Measurements from ENCODE around the gene ACR.

Gene ACR

GRCh38 chr22:50737728-50738648 lies at the start of gene ACR:
ACR (plus strand) TSS chr22:50738204; CDS start chr22:50738236, 32 bp downstream.
- H3K27me3 Mint-ChIP-seq, result no peaks in the 10 kb centered on the region
- H3K36me3 Mint-ChIP-seq (ENCODE audit: low read depth), result no peaks in the 10 kb centered on the region
- no peaks in the 10 kb centered on the region for H3K4me1 Mint-ChIP-seq (ENCODE audit: low read depth)
- H3K4me3 Mint-ChIP-seq, result no peak within 1 kb of the TSS
- H3K9me3 Mint-ChIP-seq, result no peaks in the 10 kb centered on the region
- H3K27ac Mint-ChIP-seq, result no peak within 1 kb of the TSS

DNA sequence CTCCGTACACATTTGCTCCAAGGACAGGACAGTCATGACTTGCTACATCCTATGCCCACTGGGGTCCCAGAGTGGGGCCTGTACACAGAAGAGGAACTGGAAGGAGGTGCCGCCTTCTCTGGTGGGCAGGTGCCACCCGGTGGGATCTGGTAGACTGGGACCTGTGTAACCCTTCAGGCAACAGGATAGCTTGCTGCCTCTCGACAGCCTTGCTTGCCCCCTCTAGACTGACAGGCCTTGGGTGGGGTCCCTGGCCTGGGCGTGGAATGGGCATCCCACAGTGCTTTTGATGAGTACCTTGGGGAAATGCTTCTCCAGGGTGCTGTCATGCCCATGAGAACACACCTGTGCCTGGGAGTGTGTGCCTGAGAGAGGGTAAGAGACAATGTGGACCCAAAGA lies 49.6 kb upstream of the ACR start:
- no peak overlapping the region for H3K27ac Mint-ChIP-seq
- no peaks in the 10 kb centered on the region for H3K9me3 Mint-ChIP-seq
- no peaks in the 10 kb centered on the region for H3K36me3 Mint-ChIP-seq (ENCODE audit: low read depth)
- H3K4me1 Mint-ChIP-seq (ENCODE audit: low read depth), result no peaks in the 10 kb centered on the region
- H3K27me3 Mint-ChIP-seq, result peaks cover 4% of the 10 kb centered on the region
- no peak overlapping the region for H3K4me3 Mint-ChIP-seq

DNA sequence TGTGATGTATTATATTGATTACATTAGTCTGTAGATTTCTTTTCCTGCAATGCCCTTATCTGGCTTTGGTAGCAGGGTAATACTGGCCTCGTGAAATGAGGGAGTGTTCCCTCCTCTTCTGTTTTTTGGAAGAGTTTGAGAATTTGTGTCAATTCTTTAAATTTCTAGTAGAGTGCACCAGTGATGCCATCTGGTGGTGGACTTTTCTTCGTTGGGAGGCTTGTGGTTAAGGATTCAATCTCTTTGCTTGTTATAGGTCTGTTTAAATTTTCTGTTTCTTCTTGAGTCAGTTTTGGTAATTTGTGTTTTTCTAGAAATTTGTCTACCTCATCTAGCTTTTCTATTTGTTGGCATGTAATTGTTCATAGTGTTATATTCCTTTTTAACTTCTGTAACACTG lies 46.5 kb upstream of the ACR start:
- Mint-ChIP-seq H3K36me3 (ENCODE audit: low read depth) (no peaks in the 10 kb centered on the region), H3K4me3 (no peak overlapping the region), H3K4me1 (ENCODE audit: low read depth) (no peaks in the 10 kb centered on the region), H3K9me3 (no peaks in the 10 kb centered on the region), H3K27me3 (peaks cover 4% of the 10 kb centered on the region), H3K27ac (no peak overlapping the region)

- Mint-ChIP-seq H3K4me1 (ENCODE audit: low read depth) (no peaks in the 10 kb centered on the region), H3K27me3 (peaks cover 4% of the 10 kb centered on the region), H3K27ac (no peak overlapping the region), H3K9me3 (no peaks in the 10 kb centered on the region), H3K4me3 (no peak overlapping the region), H3K36me3 (ENCODE audit: low read depth) (no peaks in the 10 kb centered on the region)
These were observed 44.5 kb upstream of the ACR start for GRCh38 chr22:50693462-50693861.

GRCh38 chr22:50694099-50694605 lies 43.9 kb upstream of the ACR start:
- H3K36me3 Mint-ChIP-seq (ENCODE audit: low read depth), result no peaks in the 10 kb centered on the region
- H3K9me3 Mint-ChIP-seq, result no peaks in the 10 kb centered on the region
- peaks cover 4% of the 10 kb centered on the region for H3K27me3 Mint-ChIP-seq
- no peak overlapping the region for H3K4me3 Mint-ChIP-seq
- no peak overlapping the region for H3K27ac Mint-ChIP-seq
- no peaks in the 10 kb centered on the region for H3K4me1 Mint-ChIP-seq (ENCODE audit: low read depth)

DNA sequence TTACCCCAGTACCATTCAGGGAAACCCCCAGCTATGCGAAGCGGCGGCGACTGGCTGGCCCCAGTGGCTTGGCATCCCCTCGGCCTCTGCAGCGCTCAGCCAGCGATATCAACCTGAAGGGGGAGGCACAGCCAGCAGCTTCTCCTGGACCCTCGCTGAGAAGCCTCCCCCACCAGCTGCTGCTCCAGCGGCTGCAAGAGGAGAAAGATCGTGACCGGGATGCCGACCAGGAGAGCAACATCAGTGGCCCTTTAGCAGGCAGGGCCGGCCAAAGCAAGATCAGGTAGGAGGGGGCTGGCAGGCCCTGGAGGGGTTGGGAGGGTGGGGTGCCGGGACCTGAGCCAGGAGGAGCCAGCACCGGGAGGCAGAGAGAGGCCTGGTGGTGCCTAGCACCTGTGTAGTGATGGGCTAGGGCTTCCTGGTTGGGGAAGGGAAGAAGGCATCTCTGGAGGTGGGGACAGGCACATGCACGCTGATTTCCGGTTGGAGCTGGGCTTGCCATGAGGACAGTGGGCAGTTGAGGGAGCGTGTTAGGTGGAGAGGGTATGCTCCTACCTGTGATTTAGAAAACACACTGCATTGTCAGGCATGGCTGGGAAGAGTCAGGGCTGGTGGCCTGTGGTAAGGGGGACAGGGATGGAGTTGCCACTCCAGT lies 43.1 kb upstream of the ACR start:
- no peaks in the 10 kb centered on the region for H3K9me3 Mint-ChIP-seq
- H3K27me3 Mint-ChIP-seq, result peaks cover 4% of the 10 kb centered on the region
- no peaks in the 10 kb centered on the region for H3K36me3 Mint-ChIP-seq (ENCODE audit: low read depth)
- no peak overlapping the region for H3K27ac Mint-ChIP-seq
- no peaks in the 10 kb centered on the region for H3K4me1 Mint-ChIP-seq (ENCODE audit: low read depth)
- no peak overlapping the region for H3K4me3 Mint-ChIP-seq

GRCh38 chr22:50695421-50696250 lies 42.4 kb upstream of the ACR start:
- Mint-ChIP-seq H3K27ac (no peak overlapping the region), H3K9me3 (no peaks in the 10 kb centered on the region), H3K4me3 (no peak overlapping the region), H3K36me3 (ENCODE audit: low read depth) (no peaks in the 10 kb centered on the region), H3K27me3 (peaks cover 4% of the 10 kb centered on the region), H3K4me1 (ENCODE audit: low read depth) (no peaks in the 10 kb centered on the region)

DNA sequence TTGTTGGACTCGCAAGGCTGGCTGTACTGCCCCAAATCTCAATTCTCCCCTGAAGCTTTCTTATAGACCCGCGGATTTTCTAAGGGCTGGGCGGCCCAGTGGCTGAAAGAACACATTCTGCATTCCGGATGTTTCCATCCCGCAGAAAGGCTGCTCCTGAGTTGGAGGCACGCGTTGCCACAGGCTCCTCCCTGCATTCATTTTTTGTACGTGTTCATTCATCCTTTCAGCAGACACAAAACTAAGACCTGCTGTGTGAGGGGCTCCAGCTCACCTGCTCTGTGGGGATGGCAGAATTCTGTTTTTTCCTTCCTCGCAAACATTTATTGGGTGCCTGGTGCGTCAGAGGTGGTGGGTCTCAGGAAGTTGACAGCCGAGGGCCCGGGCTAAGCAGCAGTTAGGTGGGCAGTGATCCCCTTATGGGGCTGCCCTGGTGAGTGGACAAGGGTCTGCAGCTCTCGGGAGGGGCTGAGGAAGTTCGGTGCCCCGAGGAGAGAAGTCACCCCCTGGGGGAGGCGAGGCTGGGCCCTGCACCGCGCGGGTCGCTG lies 41.7 kb upstream of the ACR start:
- Mint-ChIP-seq H3K4me1 (ENCODE audit: low read depth) (no peaks in the 10 kb centered on the region), H3K27ac (no peak overlapping the region), H3K36me3 (ENCODE audit: low read depth) (no peaks in the 10 kb centered on the region), H3K4me3 (no peak overlapping the region), H3K27me3 (peaks cover 4% of the 10 kb centered on the region), H3K9me3 (no peaks in the 10 kb centered on the region)

GRCh38 chr22:50696799-50697561 lies 41.0 kb upstream of the ACR start:
- Mint-ChIP-seq H3K9me3 (no peaks in the 10 kb centered on the region), H3K27me3 (peaks cover 4% of the 10 kb centered on the region), H3K4me1 (ENCODE audit: low read depth) (no peaks in the 10 kb centered on the region), H3K27ac (no peak overlapping the region), H3K36me3 (ENCODE audit: low read depth) (no peaks in the 10 kb centered on the region), H3K4me3 (no peak overlapping the region)

DNA sequence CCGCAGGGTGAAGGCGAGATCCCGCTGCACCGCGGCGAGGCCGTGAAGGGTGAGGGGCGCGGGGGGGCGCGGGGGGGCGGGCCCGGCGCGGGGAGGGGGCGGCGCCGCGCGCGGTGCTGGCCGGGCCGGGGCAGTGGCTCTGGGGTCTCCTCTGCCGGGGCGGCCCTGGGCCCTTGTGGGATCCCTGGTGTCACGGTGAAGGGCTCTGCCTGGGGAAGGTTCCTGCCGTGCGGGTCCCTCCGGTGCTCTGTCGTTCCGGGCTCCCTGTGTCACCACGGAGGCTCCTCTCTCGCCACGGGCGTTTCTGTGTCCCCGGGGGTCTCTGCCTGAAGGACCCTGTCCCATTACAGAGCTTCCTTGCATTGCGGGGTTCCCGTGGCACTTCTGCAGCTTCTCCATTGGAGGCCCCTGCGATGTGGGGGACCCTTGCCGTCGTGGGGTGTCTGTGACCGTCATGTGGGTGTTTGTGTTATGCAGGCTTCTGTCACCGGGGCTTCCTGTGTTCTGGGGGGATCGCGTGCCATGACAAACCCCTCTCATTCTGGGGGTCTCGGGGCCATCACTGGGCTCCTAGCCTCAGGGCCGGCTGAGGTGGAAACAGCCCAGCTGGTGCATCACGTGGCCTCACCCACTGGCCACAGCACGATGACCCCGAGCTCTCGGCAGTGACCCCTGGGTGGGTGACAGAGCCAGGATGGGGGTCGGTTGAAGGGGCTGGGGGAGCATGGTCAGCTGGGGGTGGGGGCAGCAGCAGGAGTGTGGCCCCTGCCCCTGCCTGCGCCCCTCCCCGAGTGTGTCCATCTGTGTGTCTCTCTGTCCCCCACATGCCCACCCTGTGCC lies 40.1 kb upstream of the ACR start:
- H3K27me3 Mint-ChIP-seq, result peaks cover 4% of the 10 kb centered on the region

GRCh38 chr22:50698546-50698945 lies 39.5 kb upstream of the ACR start:
- Mint-ChIP-seq H3K4me1 (ENCODE audit: low read depth) (peaks cover 13% of the 10 kb centered on the region), H3K27ac (no peak overlapping the region), H3K36me3 (ENCODE audit: low read depth) (no peaks in the 10 kb centered on the region), H3K4me3 (no peak overlapping the region), H3K27me3 (peaks cover 3% of the 10 kb centered on the region), H3K9me3 (no peaks in the 10 kb centered on the region)

More for the DNA sequence above, 40.1 kb upstream of the ACR start:
- Mint-ChIP-seq H3K9me3 (no peaks in the 10 kb centered on the region), H3K4me1 (ENCODE audit: low read depth) (peaks cover 9% of the 10 kb centered on the region), H3K36me3 (ENCODE audit: low read depth) (no peaks in the 10 kb centered on the region), H3K4me3 (no peak overlapping the region), H3K27ac (no peak overlapping the region)

DNA sequence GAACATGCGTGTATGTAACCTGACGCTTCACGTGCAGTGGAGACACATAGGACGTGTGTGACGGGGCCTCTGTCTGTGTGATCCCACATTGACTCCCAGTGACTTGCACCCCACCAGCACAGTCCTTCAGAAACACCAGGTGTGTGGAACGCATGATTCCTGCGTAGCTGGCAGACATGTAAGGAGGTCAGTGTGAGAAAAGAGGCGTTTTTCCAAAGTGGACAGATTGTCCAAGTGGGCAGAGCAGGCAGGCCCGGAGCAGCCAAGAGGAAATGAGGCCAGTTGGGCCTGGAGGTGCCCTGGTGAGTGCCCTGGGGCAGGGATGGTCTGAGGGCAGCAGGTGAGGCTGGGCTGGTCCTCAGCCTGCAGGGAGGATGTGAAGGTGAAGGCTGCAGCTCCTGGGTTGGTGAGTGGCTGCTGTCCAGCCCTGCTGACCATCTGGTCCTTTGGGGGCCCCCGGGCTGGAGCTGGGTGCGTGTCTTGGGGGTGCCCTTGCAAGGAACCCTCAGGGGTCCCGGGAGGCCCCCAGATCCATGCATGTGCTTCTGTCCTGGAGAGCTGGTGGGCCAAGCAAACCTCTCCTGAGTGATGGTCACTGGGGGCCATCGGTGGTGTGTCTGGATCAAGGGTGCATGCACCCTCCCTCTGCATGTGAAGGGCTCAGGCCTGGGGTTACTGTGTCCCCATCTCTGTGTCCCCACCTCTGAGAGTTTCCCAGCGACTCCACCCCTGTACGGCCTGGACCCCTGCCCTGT lies 38.8 kb upstream of the ACR start:
- no peaks in the 10 kb centered on the region for H3K36me3 Mint-ChIP-seq (ENCODE audit: low read depth)
- H3K4me3 Mint-ChIP-seq, result no peak overlapping the region

More for the DNA sequence above, 38.8 kb upstream of the ACR start:
- no peak overlapping the region for H3K27ac Mint-ChIP-seq
- no peaks in the 10 kb centered on the region for H3K27me3 Mint-ChIP-seq
- no peaks in the 10 kb centered on the region for H3K9me3 Mint-ChIP-seq
- H3K4me1 Mint-ChIP-seq (ENCODE audit: low read depth), result peaks cover 13% of the 10 kb centered on the region

Measured in stimulated activated naive CD8-positive, alpha-beta T cell treated with anti-CD3 and anti-CD28 coated beads, Interleukin-15, Interleukin-2, amounts not matched to agents 100 ng/mL and 50 ng/mL, for 24 hours (primary cell).